ENCODE data around the gene SMCO1. TPM values are rescaled to one million over a fixed set of nuclear protein-coding genes. Genes with fewer than 3 reads are reported as not detected.
"Not testable (repeated sequence)": the region's sequence is repeated elsewhere in the genome, so short reads cannot be mapped to it uniquely, and the experiment has no call there.

The SMCO1 gene
- total RNA-seq, 1 donor from 2014 or later = not detected

DNA sequence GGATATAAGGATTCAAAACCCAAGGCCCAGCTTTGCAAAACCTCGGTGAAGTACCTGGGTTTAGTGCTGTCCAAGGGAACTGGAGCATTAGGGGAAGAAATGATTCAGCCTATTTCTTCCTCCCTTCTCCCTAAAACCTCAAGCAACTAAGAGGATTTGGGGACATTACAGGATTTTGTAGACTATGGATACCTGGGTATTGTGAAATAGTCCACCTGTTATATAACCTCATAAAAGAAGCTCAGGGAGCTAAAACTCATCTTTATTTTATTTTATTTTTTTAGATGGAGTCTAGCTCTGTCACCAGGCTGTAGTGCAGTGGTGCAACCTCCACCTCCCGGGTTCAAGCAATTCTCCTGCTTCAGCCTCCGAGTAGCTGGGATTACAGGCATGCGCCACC is 8.7 kb upstream of the SMCO1 start:
- no peak for DNase-seq (ENCODE audit: low read depth, low spot score)

DNA sequence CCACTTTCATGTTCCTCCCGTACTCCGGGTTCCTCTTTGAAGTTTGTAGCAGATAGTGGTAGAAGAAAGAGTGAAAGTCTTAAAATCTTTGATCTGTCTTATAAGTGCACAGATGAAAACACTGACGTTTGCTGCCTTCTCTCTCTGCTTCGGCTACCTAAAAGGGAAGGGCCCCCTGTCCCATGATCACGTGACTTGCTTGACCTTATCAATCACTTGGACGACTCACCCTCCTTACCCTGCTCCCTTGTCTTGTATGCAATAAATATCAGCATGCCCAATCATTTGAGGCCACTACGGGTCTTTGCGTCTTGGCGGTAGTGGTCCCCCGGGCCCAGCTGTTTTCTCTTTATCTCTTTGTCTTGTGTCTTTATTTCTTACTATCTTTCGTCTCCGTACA is 6.1 kb upstream of the SMCO1 start:
- not testable (repeated sequence) for DNase-seq (ENCODE audit: low read depth, low spot score)

DNA sequence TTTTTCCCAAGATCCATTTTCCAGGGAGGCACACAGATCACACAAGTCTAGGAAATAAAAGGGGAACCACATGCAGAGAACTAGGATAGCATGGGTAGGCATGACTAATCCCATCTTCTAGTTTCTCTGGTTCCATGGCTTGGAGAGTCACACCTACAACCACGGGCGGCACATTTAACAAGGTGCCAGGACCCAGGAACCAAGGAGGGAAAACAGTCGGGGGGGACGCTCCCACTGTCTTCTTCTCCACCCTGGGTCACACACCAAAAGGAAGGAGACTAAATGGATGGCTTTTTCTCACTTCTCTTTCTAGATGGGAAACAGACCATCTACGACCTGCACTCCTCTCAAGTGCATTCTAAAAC is 4.6 kb upstream of the SMCO1 start:
- DNase-seq (ENCODE audit: low read depth, low spot score) = no peak

DNA sequence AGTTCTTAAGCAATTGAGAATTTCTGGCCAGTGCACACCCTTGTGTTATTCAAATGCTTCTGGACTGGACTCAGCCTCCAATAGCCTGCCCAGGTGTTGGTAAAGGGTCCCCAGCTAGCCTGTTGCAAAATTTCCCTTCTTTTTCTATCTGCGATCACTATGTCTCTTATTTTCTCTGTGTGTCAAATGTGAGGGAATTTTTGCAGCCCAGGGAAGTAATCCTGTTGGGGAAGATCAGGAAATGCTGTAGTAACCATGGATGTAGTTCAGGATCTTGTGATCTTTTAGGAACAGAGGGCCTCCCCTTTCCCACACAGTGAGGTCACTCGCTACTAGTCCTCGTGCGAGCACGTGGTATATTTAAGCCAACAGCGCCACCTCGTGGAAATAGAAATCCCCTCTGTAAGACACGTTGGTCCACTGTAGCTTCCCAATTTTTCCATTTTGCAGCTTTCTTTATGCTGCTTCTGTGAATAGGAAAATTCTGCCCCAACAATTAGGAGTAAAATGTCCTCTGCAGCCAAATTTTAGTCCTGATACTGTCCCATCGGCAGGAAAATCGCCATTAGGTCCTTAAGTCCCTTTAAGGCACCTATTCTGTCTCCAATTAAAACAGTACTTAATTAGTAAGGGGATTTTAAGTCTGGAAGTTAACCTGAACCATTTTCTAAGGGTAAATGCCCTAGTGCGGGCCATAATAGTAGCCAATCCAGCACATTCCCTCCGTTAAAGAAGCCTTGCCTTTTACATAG is 4.0 kb upstream of the SMCO1 start:
- no peak for DNase-seq (ENCODE audit: low read depth, low spot score)

DNA sequence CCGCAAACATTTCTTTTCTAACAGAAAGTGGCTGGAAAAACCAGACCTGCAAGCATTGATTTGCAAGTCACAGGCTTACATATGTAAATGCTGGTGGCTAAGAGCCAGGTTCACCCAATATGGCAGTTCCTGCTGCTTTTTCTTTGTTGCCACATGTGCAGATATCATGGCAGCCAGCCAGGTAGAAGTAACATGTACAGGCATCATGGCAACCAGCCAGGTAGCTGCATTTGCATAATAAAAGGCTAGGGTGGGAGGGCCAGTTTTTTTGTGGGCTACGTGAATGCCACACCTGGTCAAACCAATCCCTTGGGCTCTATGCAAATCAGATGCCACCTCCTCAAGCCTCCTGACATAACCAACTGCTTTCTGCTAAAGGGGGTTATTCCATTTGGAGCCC is 2.8 kb upstream of the SMCO1 start:
- DNase-seq (ENCODE audit: low read depth, low spot score) = no peak

DNA sequence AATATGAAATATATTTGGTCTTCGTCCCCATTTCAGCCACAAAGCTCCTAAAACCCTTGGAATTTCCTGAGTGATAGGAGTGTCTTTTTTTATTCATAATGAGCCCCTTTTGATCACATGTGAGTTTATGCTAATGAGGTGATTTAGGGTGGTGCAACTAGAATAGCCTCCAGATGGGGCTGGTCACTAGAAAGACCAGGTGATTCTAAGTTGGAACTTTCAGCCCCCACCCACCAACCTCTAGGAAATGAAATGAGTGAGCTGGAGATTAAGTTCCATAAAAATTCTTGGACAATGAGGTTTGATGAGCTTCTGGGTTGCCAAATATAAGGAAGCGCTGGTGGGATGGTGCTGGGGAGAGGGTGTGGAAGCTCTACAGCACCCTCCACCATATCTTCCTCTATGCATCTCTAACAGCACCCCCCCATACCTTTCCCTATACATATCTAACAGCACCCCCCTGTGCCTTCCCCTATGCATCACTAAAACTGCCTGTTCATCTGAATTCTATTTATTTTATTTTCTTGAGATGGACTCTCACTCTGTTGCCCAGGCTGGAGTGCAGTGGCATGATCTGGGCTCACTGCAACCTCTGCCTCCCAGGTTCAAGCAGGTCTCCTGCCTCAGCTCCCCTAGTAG is 2.1 kb upstream of the SMCO1 start:
- no peak for DNase-seq (ENCODE audit: low read depth, low spot score)

DNA sequence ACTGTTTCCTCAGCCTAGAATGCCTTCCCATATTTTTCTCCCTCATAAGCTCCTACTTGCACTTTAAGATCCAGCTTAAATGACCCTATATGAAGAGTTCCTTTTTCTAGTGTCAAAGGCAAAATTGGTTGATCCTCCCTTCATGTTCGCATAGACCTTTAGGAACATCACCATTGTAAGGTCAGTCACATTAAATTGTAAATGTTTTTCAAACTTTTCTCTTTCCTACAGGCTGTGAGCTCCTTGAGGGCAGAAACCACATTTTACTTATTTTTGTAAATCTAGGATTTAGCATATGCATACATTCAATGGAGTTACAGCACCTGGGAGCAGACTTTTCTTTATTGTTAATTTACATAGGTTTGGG is 813 bp downstream of the SMCO1 start:
- DNase-seq (ENCODE audit: low read depth, low spot score) = no peak

DNA sequence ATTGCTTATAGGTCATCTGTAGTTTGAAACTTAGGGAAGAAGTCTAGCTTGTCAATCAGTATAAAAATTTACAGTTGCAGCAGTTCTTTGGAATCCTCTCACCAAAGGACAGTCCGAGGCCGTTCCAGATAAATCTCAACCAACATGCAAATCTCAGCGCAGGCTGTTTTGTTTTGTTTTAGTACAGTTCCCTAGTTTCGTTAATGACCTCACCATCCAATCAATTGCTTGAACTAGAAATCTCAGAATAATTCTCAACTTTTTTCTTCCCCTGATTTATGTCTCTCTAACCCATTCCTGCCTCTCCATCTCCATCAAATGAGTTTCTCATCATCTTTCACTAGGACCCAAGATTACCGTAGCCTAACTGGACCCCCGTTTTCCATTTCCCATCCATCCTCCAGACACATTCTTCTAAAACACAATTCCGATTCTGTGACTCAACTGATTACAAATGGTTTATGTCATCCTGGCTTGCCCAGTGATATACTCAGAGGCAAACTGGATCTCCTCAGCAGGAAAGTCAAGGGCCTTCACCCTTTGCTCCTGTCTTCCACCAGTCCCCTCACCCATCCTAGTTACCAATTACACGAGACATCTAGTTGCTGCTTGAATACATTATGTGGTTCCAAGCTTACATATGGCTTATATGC is 1.3 kb downstream of the SMCO1 start:
- no peak for DNase-seq (ENCODE audit: low read depth, low spot score)

DNA sequence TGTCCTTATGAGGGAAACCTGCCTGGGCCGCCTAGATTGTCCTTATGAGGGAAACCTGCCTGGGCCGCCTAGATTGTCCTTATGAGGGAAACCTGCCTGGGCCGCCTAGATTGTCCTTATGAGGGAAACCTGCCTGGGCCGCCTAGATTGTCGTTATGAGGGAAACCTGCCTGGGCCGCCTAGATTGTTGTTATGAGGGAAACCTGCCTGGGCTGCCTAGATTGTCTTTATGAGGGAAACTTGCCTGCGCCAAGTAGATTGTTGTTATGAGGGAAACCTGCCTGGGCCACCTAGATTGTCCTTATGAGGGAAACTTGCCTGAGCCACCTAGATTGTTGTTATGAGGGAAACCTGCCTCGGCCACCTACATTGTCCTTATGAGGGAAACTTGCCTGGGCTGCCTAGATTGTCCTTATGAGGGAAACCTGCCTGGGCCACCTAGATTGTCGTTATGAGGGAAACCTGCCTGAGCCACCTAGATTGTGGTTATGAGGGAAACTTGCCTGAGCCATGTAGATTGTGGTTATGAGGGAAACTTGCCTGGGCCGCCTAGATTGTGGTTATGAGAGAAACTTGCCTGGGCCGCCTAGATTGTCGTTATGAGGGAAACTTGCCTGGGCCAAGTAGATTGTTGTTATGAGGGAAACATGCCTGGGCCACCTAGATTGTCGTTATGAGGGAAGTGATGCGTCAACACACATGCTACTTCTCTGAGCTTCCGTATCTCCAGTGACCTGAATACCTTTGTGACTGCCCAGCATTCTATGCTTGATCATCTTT is 3.3 kb downstream of the SMCO1 start:
- DNase-seq (ENCODE audit: low read depth, low spot score) = not testable (repeated sequence)

DNA sequence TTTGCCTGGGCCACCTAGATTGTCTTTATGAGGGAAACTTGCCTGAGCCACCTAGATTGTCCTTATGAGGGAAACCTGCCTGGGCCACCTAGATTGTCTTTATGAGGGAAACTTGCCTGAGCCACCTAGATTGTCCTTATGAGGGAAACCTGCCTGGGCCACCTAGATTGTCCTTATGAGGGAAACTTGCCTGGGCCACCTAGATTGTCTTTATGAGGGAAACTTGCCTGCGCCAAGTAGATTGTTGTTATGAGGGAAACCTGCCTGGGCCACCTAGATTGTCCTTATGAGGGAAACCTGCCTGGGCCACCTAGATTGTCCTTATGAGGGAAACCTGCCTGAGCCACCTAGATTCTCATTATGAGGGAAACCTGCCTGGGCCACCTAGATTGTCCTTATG is 4.0 kb downstream of the SMCO1 start:
- not testable (repeated sequence) for DNase-seq (ENCODE audit: low read depth, low spot score)

DNA sequence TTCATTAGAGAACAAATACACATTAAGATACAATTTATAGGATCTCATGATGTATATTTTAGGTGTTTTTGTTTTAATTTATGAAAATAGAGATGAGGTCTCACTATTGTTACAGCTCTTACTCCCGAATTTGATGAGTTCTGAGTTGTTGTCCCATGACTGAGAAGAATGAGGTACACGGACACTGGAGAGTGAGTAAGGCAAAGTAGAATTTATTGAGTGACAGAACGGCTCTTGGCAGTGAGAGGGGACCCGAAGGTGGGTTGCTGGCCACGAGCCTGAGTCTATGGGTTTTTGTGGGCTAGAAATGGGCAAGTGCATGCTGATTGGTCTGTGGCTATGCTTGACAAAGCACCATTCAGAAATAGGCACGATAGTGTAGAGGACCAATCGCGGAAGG is 8.5 kb downstream of the SMCO1 start:
- no peak for DNase-seq (ENCODE audit: low read depth, low spot score)

DNA sequence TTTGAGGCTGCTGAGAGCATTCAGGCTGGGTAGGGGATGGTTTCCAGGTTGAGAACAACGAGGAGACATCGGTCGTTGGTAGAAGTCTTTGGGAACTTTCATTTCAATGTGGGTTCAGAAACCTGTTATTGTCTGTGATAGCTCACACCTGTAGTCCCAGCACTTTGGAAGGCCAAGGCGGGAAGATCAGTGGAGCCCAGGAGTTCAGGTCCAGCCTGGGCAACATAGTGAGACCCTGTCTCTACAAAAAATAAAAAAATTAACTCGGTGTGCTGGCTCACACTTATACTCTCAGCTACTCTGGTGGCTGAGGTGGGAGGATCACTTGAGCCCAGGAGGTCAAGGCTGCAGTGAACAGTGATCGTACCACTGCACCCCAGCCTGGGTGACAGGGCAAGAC is 10.6 kb downstream of the SMCO1 start:
- DNase-seq (ENCODE audit: low read depth, low spot score) = no peak

DNA sequence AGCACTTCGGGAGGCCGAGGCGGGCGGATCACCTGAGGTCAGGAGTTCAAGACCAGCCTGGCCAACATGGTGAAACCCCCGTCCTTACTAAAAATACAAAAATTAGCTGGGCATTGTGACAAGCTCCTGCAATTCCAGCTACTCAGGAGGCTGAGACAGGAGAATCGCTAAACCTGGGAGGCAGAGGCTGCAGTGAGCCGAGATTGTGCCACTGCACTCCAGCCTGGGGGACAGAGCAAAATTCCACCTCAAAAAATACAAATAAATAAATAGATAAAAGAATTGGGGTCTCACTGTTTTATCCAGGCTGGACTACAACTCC is 11.1 kb downstream of the SMCO1 start:
- DNase-seq (ENCODE audit: low read depth, low spot score) = not testable (repeated sequence)

DNA sequence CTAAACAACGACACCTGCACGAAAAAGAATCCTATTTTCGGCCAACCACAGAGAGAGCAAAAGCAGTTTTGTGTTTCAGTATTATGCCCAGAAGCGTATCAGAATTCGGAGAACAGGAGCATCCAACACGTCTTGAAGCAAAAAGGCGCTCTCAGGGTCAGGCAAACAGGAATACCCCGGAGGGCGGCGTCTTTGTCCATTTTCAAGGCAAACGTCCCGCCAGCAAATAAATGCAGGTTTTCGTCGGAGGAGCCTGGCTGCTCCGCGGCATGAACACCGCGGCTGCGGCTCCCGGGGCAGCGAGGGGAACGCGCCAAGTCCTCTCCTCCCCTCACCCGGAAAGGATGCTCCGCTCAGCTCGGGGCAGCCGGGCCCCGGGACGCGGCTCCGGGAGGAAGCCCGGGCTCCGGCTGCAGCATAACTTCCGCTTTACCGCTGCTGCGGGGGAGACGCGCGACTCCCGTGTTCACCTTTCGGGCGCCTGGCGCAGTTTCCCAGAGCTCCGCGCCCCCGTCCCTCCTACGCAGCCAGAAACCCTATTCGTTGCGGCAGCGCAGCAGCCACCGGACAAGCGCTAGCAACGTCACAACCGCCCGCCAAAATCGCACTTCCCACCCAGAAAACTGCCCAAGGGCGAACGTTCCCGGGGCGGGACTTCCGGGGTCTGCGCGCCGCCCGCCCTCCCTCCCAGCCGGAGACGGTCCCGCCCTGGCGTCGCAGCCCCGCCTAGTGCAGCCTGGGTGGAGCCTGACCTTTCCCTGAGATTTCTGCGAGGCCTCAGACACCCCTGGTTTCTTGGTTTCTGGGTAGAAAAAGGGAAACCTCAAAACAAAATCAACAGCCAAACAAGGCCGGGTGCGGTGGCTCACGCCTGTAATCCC is 11.7 kb downstream of the SMCO1 start, which contains the start of gene RNF168:
RNF168 (minus strand) TSS at position 573 of the 881 bp plus-strand sequence. CDS start 595 bp downstream, outside the sequence.
- peak; percentile 64 for DNase-seq (ENCODE audit: low read depth, low spot score)

DNA sequence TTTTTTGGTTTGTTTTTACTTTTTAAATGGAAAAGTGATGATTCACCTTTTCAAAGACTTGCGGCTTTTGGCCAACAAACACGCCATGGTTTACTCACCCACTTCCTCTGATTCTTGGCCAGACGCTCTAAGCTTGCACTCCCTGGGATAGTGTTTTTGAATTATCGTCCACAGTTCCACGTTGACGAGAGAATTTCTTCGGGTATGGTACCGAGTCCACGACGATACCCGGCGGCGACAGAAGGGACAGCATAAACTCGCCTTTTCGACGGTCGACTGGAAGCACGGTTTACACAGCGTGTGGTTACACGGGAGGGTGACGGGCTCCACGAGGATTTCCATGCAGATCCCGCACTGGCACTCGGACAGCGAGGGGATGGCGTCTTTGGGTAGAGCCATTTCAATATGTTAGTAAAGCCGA is 12.4 kb downstream of the SMCO1 start:
- peak; percentile 71 for DNase-seq (ENCODE audit: low read depth, low spot score)

DNA sequence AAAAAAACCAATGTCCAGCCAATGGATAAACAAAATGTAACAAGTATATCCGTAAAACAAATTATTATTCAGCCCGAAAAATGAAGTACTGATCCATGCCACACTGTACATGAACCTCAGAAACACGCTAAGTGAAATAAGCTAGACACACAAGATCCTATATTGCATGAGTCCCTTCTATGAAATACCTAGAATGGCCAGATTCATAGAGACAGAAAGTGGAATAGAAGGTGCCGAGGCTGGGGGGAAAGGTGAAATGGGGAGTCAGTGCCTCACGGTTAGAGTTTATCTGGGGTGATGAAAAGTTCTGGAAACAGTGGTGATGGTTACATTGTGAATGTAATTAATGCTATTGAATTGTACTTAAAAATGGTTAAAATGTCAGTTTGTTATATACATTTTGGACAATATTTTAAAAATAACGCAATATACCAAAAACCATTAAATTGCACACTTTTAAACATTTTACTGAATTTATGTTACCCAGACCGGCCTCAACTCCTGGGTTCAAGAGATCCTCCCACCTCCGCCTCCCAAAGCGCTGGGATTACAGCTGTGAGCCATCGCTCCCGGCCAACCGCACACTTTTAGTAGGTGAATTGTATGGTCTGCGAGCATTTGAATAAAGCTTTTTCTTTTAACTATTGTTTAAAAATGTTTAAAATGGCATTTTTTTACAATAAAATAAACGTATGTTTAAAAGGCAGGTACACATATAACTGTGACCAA is 13.7 kb downstream of the SMCO1 start:
- DNase-seq (ENCODE audit: low read depth, low spot score) = no peak

DNA sequence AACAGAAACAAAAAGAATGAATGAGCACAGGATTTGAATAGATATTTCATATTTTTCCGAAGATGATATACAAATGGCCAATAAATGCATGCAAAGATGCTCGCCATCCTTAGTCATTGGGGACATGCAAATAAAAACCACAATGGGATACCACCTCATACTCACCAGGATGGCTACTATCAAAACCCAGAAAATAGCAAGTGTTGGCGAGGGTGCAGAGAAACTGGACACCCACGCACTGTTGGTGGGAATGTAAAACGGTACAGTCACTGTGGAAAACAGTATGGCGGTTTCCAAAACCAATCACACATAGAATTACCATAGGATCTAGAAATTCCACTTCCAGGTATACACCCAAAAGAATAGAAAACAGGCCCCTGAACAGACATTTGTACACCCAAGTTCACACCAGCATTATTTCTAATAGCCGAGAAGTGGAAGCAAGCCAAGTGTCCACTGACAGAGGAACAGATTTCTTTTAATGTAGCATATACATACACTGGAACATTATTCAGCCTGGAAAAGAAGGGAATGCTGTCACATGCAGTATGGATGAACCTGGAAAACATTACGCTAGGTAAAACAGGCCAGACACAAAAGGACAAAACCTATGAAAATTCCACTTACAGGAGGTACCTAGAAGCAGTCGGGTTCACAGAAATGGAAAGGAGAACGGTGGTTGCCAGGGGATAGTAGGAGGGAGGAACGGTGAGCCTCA is 15.2 kb downstream of the SMCO1 start:
- DNase-seq (ENCODE audit: low read depth, low spot score) = no peak

DNA sequence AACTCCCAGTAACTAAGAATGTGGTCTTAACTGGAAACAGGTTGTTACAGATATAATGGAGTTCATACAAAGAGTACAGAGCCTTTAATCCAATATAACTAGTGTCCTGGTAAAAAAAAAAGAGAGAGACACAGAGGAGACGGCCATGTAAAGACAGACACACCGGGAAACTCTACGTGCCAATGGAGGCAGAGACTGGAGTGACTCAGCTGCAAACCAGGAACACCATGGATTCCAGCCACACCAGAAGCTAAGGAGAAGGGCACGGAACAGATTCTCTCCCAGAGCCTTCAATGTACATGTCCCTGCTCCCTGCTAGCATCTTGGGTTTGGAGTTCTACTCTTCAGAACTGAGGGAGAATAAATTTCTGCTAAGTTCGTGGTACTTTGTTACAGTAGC is 16.1 kb downstream of the SMCO1 start:
- DNase-seq (ENCODE audit: low read depth, low spot score) = no peak

DNA sequence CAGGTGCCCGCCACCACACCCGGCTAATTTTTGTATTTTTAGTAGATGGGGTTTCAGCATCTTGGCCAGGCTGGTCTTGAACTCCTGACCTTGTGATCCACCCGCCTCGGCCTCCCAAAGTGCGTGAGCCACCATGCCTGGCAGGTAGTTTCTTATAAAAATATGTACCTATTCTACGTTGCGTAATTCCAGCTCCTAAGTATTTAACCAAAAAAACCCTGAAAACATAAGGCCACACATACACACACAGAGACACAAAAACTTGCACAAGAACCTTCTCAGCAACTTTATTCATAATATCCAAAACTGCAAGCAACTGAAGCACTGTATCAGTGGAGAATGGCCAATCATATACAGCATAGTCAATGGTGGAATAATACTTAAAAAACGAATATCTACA is 16.8 kb downstream of the SMCO1 start:
- DNase-seq (ENCODE audit: low read depth, low spot score) = no peak

DNA sequence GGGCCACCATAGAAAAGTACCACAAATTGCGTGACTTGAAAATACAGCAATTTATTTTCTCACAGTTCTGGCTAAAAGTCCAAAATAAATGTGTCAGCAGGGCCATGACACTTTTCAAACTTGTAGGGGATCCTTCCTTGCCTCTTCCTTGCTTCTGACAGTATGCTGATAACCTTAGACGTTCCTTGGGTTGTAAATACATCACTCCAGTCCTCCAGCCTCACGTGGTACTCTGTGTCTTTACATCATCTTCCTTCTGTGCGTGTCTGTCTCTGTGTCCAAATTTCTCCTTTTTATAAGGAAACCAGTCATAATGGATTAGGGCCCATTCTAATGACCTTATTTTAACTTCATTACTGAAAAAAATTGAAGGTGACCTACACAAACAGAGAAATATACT is 19.0 kb downstream of the SMCO1 start:
- DNase-seq (ENCODE audit: low read depth, low spot score) = no peak
